ENCODE data around the gene PCBD1.

GRCh38 chr10:70891627-70892026 is 3.3 kb upstream of the PCBD1 start:
- no peak for TF ChIP-seq CTCF (IDR thresholded peaks at IDR 0.05)
- TF ChIP-seq POLR2AphosphoS5 (IDR thresholded peaks at IDR 0.05), result no peak
